Gastroesophageal sphincter (tissue), 4 donors: ENCODE data around the gene PTPRG. TPM values are rescaled to one million over a fixed set of nuclear protein-coding genes. Genes with fewer than 3 reads are reported as not detected.

Source experiments
- ATAC-seq: fragments of 150-250 bp; one replicate; pipeline ENCODE4 v1.9.1; 2016; ENCODE audit warnings: mild to moderate bottlenecking, moderate library complexity
- H3K27ac ChIP-seq, 4 donors: fragments of 200-600 bp; sonication (generic) in 3 of 4; 1 replicate in 3 of 4; 2 replicates in 1 of 4; pipeline ENCODE4 v1.5.1; 2016 to 2019
- H3K27me3 ChIP-seq: fragments of 200-600 bp; sonication (generic); one replicate; pipeline ENCODE4 v1.5.1; 2019
- H3K36me3 ChIP-seq, 2 donors: fragments of 200-600 bp; sonication (generic); one replicate each; pipeline ENCODE4 v1.5.1; 2019; ENCODE audit warnings: control low read depth in 1 of 2
- H3K4me1 ChIP-seq, 3 donors: fragments of 200-600 bp; sonication (generic); 1 replicate in 2 of 3; 2 replicates in 1 of 3; pipeline ENCODE4 v1.5.1; 2016 to 2019; ENCODE audit warnings: control low read depth in 2 of 3
- H3K4me3 ChIP-seq, 2 donors: fragments of 200-600 bp; sonication (generic); one replicate each; pipeline ENCODE4 v1.5.1; 2019; ENCODE audit warnings: mild to moderate bottlenecking in 1 of 2, moderate library complexity in 1 of 2
- H3K9me3 ChIP-seq, 3 donors: fragments of 200-600 bp; sonication (generic); one replicate each; pipeline ENCODE4 v1.5.1; 2017 to 2019; ENCODE audit warnings: control low read depth in 2 of 3
- EP300 ChIP-seq: sonication (generic); formaldehyde crosslinking; IDR thresholded peaks from one replicate; pipeline ENCODE4 v1.6.1; 2017; ENCODE audit warnings: antibody characterized with exemption, mild to moderate bottlenecking
- POLR2A ChIP-seq, 2 donors: fragments of 450-650 bp; IDR thresholded peaks; one replicate each; pipeline ENCODE4 v1.6.1; 2017; ENCODE audit warnings: antibody characterized with exemption in 2 of 2, mild to moderate bottlenecking in 2 of 2, moderate library complexity in 1 of 2
- POLR2AphosphoS5 ChIP-seq: sonication (generic); formaldehyde crosslinking; IDR thresholded peaks from one replicate; pipeline ENCODE4 v1.6.1; 2017; ENCODE audit warnings: antibody characterized with exemption
- WGBS, 2 donors: methylation state at CpG; one replicate each; pipeline ENCODE4 v1.1.5; 2018; ENCODE audit warnings: low coverage in 1 of 2; 5-methylcytosine and 5-hydroxymethylcytosine counted together
- total RNA-seq, 4 donors: library from RNA; depleted of rRNA; stranded (reverse); fragments of >200 nt; gene quantifications; one replicate each; pipeline ENCODE4 v1.1.0, GENCODE V29; 2016
- TF ChIP-seq, protein P1 (sequence below), 4 experiments: fragments of 200-600 bp in 2 of 4; fragments of 450-650 bp in 2 of 4; sonication (generic) in 1 of 4; IDR thresholded peaks; one replicate each; pipeline ENCODE4 v1.5.1; 2017 to 2019; ENCODE audit warnings: antibody characterized with exemption in 4 of 4, mild to moderate bottlenecking in 2 of 4, moderate library complexity in 2 of 4

The PTPRG gene
- total RNA-seq, 4 donors from 2014 or later = 48.7 to 81.9 (median 52.8) TPM

DNA sequence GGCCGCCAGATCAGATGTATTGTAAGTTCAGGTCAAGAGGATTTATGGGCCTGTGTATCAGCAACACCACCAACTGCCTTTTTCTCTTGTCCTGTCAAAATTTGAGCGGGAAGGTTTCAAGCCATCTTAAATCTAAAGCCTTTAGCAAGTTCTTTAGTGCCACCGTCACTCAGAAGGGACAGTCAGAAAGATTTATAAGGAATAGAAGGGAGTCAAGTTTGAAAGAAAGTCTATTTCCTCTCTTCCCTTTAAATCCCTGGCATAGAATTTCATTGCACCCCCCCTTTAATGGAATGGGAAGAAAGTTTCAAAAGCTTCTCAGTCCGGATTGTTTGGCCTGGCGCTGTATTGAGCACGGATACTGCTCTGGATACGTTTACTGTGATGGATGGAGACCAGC lies 452.6 kb downstream of the PTPRG start:
- H3K27ac ChIP-seq = no peak overlapping the region
- H3K27me3 ChIP-seq = no peaks in the 10 kb centered on the region
- H3K4me3 ChIP-seq = no peak overlapping the region
- 77 to 88% methylated on average over 6 to 7 of the region's 7 CpGs for WGBS, 2 donors
- no peaks in the 10 kb centered on the region for H3K4me1 ChIP-seq
- no peak for ATAC-seq
- H3K36me3 ChIP-seq = peaks cover 0 to 3% of the 10 kb centered on the region in 2 donors
- TF ChIP-seq EP300 (no peak), POLR2A (IDR thresholded peaks at IDR 0.05) (no peak), POLR2AphosphoS5 (no peak)
- TF ChIP-seq, protein P1, sequence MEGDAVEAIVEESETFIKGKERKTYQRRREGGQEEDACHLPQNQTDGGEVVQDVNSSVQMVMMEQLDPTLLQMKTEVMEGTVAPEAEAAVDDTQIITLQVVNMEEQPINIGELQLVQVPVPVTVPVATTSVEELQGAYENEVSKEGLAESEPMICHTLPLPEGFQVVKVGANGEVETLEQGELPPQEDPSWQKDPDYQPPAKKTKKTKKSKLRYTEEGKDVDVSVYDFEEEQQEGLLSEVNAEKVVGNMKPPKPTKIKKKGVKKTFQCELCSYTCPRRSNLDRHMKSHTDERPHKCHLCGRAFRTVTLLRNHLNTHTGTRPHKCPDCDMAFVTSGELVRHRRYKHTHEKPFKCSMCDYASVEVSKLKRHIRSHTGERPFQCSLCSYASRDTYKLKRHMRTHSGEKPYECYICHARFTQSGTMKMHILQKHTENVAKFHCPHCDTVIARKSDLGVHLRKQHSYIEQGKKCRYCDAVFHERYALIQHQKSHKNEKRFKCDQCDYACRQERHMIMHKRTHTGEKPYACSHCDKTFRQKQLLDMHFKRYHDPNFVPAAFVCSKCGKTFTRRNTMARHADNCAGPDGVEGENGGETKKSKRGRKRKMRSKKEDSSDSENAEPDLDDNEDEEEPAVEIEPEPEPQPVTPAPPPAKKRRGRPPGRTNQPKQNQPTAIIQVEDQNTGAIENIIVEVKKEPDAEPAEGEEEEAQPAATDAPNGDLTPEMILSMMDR (IDR thresholded peaks at IDR 0.05) = no peak
- H3K9me3 ChIP-seq = no peaks in the 10 kb centered on the region

DNA sequence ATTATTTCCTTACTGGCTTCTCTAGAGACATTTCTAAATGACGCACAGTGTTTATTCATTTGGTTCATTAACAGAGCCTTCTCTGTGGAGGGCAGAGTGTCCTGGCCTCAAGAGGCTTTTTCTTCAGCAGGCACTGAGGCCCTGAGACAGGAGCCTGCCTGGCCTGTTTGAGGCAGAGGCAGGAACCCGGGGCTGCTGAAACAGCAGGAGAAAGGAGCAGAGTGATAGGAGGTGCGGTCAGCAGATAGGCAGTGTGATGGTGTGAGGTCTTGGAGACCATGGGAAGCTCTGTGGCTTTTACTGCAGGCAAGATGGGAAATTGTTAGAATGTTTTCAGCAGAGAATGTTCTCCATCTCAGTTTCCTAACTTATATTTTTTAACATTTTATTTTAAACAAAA lies 453.7 kb downstream of the PTPRG start:
- no peak overlapping the region for H3K27ac ChIP-seq
- TF ChIP-seq POLR2AphosphoS5 = no peak
- TF ChIP-seq EP300 = no peak
- TF ChIP-seq, protein P1 (IDR thresholded peaks at IDR 0.05) = no peak
- TF ChIP-seq POLR2A (IDR thresholded peaks at IDR 0.05) = no peak
- H3K27me3 ChIP-seq = no peaks in the 10 kb centered on the region
- 83 to 87% methylated on average over 3 of the region's 3 CpGs for WGBS, 2 donors
- no peak for ATAC-seq
- no peak overlapping the region for H3K4me3 ChIP-seq
- no peaks in the 10 kb centered on the region for H3K9me3 ChIP-seq
- H3K36me3 ChIP-seq = no peaks in the 10 kb centered on the region
- H3K4me1 ChIP-seq = no peaks in the 10 kb centered on the region

DNA sequence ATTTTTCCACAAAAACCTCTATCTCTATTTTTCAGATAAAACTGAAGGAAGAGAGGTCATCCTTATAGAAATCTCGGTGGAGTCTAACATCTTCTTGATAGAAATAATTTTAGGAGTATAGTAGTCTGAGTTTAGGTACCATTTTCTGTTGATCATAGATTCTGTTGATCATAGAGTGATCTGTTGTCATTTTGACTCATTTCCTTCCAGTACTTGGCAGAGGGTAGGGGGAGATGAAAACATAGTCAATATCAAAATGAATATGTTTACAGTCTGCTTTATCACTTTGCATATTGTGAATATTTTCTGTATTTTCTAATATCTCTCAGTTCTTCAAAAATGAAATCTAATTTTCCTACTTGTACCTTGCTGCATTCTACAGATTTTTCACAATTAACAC lies 458.5 kb downstream of the PTPRG start:
- H3K9me3 ChIP-seq = no peaks in the 10 kb centered on the region
- no peak overlapping the region for H3K4me3 ChIP-seq
- no peak overlapping the region for H3K27ac ChIP-seq
- no peak for ATAC-seq
- 47 to 73% methylated on average over 1 of the region's 1 CpG for WGBS, 2 donors
- H3K27me3 ChIP-seq = no peaks in the 10 kb centered on the region
- no peaks in the 10 kb centered on the region for H3K4me1 ChIP-seq
- TF ChIP-seq EP300 (no peak), POLR2A (IDR thresholded peaks at IDR 0.05) (no peak), POLR2AphosphoS5 (no peak)
- TF ChIP-seq, protein P1 (IDR thresholded peaks at IDR 0.05) = no peak
- no peaks in the 10 kb centered on the region for H3K36me3 ChIP-seq

DNA sequence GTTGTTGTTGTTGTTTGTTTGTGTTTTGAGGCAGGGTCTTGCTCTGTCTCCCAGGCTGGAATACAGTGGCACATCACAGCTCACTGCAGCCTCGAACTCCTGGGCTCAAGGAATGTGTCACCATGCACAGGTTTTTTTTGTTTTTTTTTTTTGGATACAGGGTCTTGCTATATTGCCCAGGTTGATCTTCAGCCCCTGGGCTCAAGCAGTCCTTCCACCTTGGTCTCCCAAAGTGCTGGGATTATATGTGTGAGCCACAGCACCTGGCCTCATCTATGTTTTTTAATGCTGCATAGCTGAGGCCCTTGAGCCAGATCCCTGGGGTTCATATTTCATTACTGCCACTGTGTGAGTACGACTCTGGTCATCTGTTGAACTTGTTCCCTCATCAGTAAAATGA lies 459.3 kb downstream of the PTPRG start:
- no peak for ATAC-seq
- no peak overlapping the region for H3K4me3 ChIP-seq
- WGBS, 2 donors = 83 to 95% methylated on average over 2 of the region's 2 CpGs

DNA sequence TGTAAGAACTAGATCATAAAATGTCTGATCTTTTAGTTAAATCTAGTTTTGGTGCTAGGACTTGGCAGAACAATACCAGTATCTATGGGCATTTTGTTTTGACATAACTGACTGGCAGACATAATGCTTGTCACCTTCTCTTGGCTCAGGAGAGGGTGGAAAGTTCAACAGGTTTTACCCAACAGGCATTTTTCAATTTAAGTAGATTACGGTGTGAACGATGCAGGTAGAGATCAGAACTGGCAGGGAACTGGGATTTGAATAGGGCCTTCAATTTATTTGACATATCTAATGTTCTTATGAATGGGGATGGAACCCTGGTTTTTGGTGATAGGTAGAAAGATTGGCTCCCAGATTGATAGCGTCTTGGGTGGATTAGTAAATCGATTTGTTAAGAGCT lies 460.9 kb downstream of the PTPRG start:
- Histone ChIP-seq H3K27ac (no peak overlapping the region), H3K4me3 (no peak overlapping the region), H3K27me3 (no peaks in the 10 kb centered on the region), H3K9me3 (no peaks in the 10 kb centered on the region), H3K4me1 (peaks cover 0 to 2% (median 0%) of the 10 kb centered on the region in 3 donors), H3K36me3 (no peaks in the 10 kb centered on the region)
- ATAC-seq = no peak
- no peak for TF ChIP-seq POLR2AphosphoS5
- no peak for TF ChIP-seq POLR2A (IDR thresholded peaks at IDR 0.05)
- TF ChIP-seq, protein P1 (IDR thresholded peaks at IDR 0.05) = no peak
- TF ChIP-seq EP300 = no peak
- WGBS, 2 donors = 93 to 95% methylated on average over 4 of the region's 4 CpGs

More for the DNA sequence above, 459.3 kb downstream of the PTPRG start:
- Histone ChIP-seq H3K27me3 (no peaks in the 10 kb centered on the region), H3K27ac (no peak overlapping the region), H3K4me1 (no peaks in the 10 kb centered on the region), H3K9me3 (no peaks in the 10 kb centered on the region), H3K36me3 (no peaks in the 10 kb centered on the region)
- TF ChIP-seq EP300 (no peak), POLR2A (IDR thresholded peaks at IDR 0.05) (no peak), POLR2AphosphoS5 (no peak)
- TF ChIP-seq, protein P1 (IDR thresholded peaks at IDR 0.05) = no peak
